Activated CD4-positive, CD25-positive, alpha-beta regulatory T cell treated with anti-CD3 and anti-CD28 coated beads, Interleukin-2, amount 50 U/mL, for 16 hours (primary cell): ENCODE data around the gene NFASC.

Source experiments
- DNase-seq: peaks from one replicate; pipeline ENCODE4 v3.0.0-alpha.2; 2020; ENCODE audit warnings: low read depth, low spot score

NFASC gene

GRCh38 chr1:204859861-204860267, 10.8 kb upstream of the NFASC start:
- no peak for DNase-seq

- no peak for DNase-seq
These were observed 7.6 kb upstream of the NFASC start for GRCh38 chr1:204863024-204863423.

DNA sequence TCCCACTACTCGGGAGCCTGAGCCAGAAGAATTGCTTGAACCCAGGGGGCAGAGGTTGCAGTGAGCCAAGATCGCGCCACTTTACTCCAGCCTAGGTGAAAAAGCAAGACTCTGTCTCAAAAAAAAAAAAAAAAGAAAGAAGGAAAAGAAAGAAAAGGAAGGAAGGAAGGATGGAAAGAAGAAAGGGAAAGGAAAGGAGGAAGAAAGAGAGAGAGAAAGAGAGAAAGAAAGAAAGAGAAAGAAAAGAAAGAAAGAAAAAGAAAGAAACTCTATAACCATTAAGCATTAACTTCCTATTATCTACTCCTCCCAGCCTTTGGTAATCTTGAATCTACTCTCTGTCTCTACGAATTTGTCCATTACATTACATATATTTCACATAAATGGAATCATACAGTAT, 6.9 kb upstream of the NFASC start:
- DNase-seq, result no peak

DNA sequence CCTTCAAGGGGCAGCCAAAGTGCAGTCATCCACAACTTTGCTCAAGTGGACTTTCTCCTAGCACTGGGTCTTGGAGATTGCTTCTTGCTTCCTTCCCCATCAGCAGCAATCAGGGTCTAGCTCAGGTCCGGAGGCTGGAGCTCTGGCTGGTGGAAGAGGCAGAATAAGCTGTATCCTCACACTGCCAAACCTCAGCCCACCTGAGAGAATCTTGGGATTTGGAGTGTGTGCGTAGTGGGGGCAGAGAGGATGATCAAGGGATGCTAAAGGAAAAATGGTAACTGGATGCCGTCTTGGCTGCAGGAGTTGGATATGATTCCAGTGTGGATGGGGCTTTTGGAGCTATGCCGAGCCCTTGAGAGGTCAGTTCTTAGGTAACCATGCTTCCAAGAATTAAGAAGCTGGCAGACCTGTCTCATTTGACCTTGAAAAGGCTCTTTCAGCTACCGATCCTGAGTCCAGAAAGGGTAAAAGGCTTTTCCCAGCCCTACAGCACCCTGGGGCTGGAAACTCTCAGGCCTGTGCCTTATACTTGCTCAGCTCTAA, 4.5 kb upstream of the NFASC start:
- DNase-seq, result no peak

GRCh38 chr1:204867203-204867602, 3.5 kb upstream of the NFASC start:
- no peak for DNase-seq

- DNase-seq, result no peak
These were observed 2.9 kb upstream of the NFASC start for GRCh38 chr1:204867666-204868339.

DNA sequence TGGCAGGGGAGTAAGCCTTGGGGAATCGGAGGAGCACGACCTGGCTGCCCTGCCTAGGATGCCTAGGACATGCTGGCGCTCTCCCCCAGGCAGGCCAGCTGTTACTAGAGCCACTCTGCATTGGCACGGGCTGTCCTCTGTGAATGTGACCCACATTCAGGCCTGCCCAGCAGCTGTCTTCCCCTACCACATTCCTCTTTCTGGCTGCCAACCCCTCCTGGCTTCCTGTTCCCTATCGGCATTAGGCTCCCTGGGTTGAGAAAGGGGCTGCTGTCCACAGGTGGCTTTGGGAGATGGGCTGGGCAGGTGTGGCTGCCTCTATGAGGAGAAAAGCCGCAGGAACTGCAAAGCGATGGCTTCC, 2.3 kb upstream of the NFASC start:
- no peak for DNase-seq

DNA sequence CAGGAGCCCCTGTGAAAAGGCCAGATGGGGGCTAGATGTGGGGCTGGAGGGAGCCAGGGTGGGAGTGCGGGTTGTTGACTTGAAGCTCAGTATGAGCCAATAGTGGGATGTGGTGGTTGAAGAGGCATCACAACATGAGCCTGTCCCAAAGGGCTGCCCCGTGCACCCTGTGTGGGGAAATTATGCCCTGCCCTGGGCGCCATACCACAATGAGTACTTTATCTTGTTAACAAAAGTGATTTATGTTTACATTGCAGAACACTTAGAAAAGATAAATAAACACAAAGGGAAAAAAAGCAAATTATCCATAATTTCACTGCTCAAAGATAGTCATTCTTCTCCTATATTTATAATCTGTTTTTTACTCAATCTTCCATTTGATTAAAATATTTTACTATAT, 1.6 kb upstream of the NFASC start:
- no peak for DNase-seq

- DNase-seq, result no peak
These were observed 859 bp downstream of the NFASC start for GRCh38 chr1:204871405-204872037.

DNA sequence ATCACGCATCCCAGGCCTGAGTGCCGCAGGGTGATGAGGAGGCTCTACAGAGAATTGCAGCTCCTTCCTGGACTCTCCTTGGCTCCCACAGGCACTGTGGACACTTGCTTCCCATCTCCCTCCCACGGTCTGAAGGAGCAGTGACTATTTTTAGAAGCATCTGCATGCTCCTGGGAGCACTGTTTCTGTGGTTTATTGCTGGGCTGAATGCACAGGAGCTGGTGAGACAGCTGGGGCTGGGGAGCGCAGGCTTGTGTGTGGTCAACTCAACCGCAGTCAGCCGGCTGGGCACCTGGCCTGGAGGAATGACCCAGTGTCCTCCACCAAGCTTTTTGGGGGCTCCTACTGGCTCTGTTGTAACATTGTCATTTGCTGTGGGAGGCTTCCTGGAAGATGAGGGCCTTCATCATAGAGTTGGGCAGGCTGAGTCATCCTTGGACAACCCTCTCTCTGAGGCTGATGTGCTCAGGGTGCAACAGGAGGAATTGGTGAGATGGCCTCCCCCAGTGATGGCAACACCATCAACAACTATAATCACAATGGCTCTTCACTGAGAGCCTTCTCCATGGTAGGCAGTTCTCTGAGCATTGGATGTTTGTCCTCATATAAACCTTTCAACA, 1.7 kb downstream of the NFASC start:
- no peak for DNase-seq

DNA sequence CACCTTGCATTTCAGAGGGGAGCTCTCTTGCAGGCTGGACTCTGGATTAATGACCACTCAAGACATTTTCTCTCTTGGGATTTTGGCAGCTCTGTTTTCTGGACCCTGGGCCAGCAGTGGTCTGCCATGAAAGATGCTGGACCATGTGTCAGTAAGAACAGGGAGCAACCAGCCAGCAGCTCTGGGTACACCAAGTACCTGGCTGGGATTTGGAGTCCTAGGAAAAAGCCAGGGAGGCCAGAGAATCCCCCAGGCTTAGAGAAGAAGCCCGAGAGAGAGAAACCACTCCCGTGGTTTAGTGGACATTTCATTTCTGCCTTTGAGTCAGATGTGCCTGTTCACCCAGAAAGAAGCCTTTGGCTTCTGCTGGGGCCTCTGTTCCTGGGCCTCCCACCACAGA, 2.5 kb downstream of the NFASC start:
- no peak for DNase-seq

DNA sequence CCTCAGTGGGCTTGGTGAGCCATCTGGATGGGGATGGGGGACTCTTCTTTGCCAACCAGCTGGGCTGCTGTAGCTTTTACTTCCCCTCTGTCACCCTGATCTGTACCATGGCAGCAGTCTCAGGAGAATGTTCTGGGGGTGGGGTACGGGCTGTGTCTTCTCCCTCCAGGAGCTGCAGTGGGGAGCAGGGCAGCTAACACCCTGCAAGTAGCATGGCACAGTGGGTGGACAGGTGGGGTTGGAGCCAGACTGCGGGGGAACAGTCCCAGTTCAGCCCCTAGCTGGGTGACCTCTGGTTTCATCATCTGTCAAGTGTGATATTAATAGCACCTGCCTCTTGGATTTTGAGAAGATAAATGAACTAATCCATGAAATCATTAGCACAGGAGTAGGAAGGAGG, 3.1 kb downstream of the NFASC start:
- no peak for DNase-seq

- DNase-seq, result no peak
These were observed 3.6 kb downstream of the NFASC start for GRCh38 chr1:204874274-204874673.

GRCh38 chr1:204875255-204875654, 4.6 kb downstream of the NFASC start:
- no peak for DNase-seq

- DNase-seq, result no peak
These were observed 8.1 kb downstream of the NFASC start for GRCh38 chr1:204878621-204879234.

- DNase-seq, result no peak
These were observed 8.7 kb downstream of the NFASC start for GRCh38 chr1:204879351-204879750.

GRCh38 chr1:204880906-204881305, 10.2 kb downstream of the NFASC start:
- no peak for DNase-seq

- DNase-seq, result no peak
These were observed 11.8 kb downstream of the NFASC start for GRCh38 chr1:204882479-204882878.

GRCh38 chr1:204883405-204883804, 12.7 kb downstream of the NFASC start:
- no peak for DNase-seq

GRCh38 chr1:204885288-204885711, 14.6 kb downstream of the NFASC start:
- DNase-seq, result no peak

- no peak for DNase-seq
These were observed 15.1 kb downstream of the NFASC start for GRCh38 chr1:204885790-204886189.

DNA sequence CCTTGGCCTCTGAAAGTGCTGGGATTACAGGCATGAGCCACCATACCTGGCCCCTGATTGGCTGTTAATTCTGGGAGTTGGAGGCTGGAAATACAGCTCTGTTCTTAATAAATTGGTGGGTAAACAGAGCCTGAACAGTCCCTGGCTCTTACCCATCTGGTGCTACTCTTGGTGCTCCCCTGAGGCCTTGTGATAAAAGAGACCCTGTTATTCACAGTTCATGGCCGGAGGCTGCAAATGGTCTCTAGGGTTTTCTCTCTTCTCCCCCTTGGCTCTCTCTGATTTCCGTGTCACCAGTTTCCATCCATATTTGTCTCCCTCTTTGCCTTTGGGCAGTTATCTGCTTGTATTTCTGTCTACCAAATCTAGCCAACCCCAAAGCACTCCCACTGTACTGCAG, 17.2 kb downstream of the NFASC start:
- no peak for DNase-seq

DNA sequence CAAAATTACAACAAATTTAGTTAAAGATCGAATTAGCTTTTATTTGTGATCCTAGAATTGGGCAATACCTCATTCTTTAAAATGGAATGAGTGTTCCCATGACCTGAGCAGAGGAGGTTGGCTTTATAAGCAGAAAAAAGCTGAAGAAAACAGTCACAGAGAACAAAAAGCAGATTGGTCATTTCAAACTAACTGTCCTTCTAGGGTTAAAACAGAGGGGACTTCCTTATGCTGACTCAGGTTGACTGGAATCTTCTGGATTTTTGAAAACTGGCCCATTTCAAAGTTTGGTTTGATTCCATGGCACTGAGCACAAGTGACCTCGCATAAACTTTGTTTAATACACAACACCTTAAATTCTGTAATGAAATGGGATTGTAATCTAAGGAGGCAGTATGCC, 17.6 kb downstream of the NFASC start:
- no peak for DNase-seq
